G401.6 (cell line): Measurements from ENCODE around the gene KIAA0930.

Experiments
- FAIRE-seq: peaks from 2 replicates; lab custom pipeline; 2012; peaks lifted over from hg19 to GRCh38; lab: Jason Lieb, UNC

Gene KIAA0930

GRCh38 chr22:45237065-45237990 lies 3.4 kb downstream of the KIAA0930 start:
- no peak for FAIRE-seq

DNA sequence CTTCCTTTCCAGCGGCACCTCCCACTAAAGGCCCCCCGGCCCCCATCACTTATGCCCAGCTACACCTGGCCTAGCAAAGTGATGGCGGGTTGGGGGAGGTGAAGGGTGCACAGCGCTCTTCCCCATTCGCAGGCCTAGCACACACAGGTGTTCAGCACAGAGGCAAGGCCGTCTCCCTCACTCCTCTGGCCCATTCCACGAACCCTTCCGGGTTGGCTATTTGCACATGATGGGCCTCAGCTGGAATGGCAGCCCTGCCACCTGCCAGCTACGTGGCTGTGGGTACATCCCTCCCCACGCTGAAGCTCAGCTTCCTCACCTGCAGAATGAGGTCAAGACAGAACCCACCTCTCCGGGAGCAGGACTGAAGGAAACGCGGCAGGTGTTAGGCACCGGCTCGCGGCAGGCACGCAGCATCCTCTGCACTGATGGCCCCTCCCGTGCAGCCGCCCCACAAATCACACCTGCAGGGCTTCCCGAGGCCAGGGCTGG lies 4.8 kb downstream of the KIAA0930 start:
- no peak for FAIRE-seq

- no peak for FAIRE-seq
These were observed 5.5 kb downstream of the KIAA0930 start for GRCh38 chr22:45235101-45235777.

DNA sequence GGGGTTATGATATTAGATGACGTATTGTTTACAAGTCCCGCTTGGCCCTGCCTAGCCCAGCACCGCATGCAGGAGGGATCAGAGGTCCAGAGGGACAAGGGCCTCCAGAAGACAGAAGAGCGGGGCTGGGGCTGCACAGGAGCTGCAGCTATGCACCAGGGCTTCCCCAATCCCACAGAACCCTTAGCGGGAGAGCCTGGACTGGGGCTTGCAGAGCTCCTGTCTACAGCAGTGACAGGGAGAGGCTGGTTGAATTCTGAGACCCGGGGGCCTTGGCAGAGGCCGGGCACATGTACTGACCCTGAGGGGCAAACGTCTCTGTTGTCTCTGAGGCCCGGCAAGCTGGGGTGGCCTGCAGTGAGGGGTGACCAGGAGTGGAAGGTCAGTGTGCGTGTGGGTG lies 6.9 kb downstream of the KIAA0930 start:
- no peak for FAIRE-seq

DNA sequence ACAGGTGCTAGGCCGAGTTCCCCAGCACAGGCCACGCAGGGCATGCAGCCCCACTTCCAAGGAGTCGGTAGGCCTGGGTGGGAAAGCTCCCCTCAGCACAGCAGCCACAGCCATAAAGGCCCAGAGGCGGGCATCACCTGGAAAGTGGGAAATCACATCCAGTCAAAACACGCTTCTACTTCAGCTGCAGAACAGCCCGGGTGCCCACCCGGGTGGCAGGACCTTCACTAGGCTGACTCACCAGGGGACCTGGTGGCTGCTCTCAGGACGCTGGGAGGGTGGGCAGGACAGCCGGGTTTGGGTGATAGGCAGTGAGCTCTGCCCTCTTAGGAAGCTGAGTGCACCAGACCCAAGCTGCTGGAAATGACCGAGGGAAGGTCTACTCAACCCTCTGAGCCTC lies 7.3 kb downstream of the KIAA0930 start:
- FAIRE-seq = no peak

- FAIRE-seq = no peak
These were observed 9.4 kb downstream of the KIAA0930 start for GRCh38 chr22:45231293-45231692.

DNA sequence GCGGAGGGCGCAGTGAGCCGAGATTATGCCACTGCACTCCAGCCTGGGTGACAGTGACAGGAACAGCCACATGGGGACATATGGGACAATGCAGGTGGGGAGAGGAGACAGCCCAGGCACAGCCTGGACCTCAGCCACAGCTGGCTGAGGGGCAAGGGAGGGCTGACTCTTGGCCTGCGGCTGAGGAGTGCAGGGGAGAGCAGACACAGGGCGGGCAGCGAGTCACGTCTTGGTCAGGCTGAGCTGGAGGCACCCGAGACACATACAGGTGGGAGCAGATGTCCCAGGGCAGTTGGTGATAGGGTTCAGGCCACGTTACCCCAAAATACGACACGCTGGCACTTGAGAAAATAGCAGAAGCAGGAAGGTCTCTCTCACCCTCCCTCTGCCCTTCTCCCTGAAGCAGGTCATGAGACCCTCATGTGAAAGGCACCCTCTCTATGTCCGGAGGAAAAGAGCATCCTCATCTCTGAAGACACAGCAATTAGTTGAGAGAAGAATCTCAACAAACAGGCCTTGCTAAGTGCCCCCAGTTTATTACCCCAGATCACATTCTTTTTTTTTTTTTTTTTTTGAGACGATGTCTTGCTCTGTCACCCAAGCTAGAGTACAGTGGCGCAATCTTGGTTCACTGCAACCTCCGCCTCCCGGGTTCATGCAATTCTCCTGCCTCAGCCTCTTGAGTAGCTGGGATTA lies 10.5 kb downstream of the KIAA0930 start:
- FAIRE-seq = no peak

GRCh38 chr22:45229181-45229580 lies 11.5 kb downstream of the KIAA0930 start:
- FAIRE-seq = no peak

DNA sequence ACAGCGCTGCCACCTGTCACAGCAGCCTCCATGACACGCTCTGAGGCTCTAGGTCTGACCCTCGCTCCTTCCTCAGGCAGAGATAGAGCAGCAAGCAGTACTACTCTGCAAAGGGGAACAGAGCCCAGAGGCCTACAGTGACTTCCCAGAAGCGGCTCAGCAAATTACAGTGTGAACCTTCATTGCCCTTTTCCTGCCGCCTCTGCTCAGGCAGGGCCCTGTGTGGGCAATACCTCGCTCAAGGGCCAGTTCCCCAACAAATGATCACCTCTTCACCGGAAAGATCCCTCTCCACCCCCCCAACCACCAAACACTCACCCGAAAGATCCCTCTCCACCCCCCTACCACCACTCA lies 12.3 kb downstream of the KIAA0930 start:
- FAIRE-seq = no peak

DNA sequence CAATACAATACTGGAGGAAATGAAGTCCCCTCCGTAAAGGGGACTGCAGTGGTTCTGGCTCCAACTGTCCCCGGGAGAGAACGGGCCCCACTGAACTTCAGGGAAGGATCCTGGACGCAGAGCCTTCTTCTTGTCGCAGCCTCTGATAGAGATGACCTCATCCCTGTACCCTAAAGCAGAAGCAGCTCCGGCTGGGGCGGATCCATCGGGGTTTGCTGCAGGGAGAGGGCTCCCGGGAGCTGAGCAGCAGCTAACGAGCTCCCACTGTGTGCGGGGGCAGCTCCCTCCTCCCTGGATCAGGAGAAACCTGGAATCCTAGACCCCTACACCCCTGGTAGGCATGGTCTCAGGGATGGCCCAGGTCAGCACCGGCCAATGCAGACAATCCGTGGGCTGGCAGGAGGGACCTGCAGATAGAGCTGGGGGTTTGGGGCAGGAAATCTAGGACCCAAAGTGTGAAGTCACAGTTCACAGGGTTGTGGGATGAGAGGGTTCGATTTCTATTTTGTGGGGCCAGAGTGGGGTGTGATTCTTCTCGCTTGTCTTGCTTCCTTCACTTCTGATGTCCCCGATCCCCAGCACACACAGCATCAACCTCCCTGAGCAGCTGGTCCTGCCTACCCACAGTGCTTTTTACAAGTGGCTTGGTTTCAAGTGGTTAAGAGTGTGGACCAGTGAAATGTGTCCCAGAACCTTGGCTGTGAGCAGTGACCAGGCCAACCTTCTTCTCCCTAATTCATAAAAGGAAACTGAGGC lies 12.9 kb downstream of the KIAA0930 start:
- FAIRE-seq = no peak

- no peak for FAIRE-seq
These were observed 14.0 kb downstream of the KIAA0930 start for GRCh38 chr22:45226503-45227186.

- no peak for FAIRE-seq
These were observed 14.8 kb downstream of the KIAA0930 start for GRCh38 chr22:45225732-45226502.

- no peak for FAIRE-seq
These were observed 15.5 kb downstream of the KIAA0930 start for GRCh38 chr22:45224988-45225731.

DNA sequence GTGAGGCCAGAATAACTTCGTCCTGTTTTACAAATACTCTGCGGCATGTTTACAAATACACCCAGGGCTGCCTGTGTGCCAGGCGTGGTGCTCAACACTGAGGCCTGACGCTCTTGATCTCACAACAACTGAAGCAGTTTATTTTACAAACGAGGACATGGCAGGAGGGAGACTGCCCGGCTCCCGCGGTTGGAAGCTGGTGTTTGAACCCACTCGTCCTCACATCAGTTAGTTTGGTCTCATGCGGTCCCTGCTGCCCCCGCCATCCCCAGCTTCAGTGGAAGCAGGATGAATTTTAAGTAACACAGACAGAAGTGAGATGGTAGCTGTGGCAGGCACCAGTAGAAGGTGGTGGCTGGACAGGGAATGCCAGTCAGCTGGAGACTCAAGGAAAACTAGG lies 16.4 kb downstream of the KIAA0930 start:
- no peak for FAIRE-seq

- no peak for FAIRE-seq
These were observed 17.2 kb downstream of the KIAA0930 start for GRCh38 chr22:45223304-45224117.

GRCh38 chr22:45221201-45221600 lies 19.5 kb downstream of the KIAA0930 start:
- FAIRE-seq = no peak

GRCh38 chr22:45218976-45219375 lies 21.7 kb downstream of the KIAA0930 start:
- FAIRE-seq = no peak

- FAIRE-seq = no peak
These were observed 22.9 kb downstream of the KIAA0930 start for GRCh38 chr22:45217806-45218205.

DNA sequence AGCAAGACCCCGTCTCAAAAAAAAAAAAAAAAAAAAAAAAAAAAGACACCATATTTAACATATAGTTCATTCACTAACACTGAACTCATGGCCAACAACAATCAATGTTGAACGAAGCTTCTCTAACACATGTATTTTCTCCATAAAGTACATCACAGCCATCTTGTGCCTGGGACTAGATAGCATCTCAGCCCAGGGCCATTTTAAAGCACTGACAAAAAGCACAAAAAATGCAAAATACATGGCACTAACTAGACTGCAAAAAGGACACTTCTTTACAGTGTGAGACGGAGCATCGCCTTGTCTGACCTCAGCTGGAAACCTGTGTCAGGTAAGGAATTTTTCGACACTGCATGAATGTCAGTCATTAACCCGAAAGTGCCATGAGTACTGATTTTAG lies 23.3 kb downstream of the KIAA0930 start:
- no peak for FAIRE-seq
